ENCODE results near the gene CA7.

GRCh38 chr16:66899310-66899944 lies 55.2 kb downstream of the CA7 start:
- TF ChIP-seq CTCF (IDR thresholded peaks at IDR 0.05) = no peak
- no peak for TF ChIP-seq POLR2A (IDR thresholded peaks at IDR 0.05)
